ENCODE measurements around the gene SMC4. TPM values are rescaled to one million over a fixed set of nuclear protein-coding genes. Genes with fewer than 3 reads are reported as not detected.
"Not testable (repeated sequence)": the region's sequence is repeated elsewhere in the genome, so short reads cannot be mapped to it uniquely, and the experiment has no call there.

The SMC4 gene
- 52.8 TPM for polyA plus RNA-seq (2013, experiment 1 of 2; ENCODE audit: insufficient read length)
- 60.2 TPM for polyA plus RNA-seq (2013, experiment 2 of 2; ENCODE audit: insufficient read length)

DNA sequence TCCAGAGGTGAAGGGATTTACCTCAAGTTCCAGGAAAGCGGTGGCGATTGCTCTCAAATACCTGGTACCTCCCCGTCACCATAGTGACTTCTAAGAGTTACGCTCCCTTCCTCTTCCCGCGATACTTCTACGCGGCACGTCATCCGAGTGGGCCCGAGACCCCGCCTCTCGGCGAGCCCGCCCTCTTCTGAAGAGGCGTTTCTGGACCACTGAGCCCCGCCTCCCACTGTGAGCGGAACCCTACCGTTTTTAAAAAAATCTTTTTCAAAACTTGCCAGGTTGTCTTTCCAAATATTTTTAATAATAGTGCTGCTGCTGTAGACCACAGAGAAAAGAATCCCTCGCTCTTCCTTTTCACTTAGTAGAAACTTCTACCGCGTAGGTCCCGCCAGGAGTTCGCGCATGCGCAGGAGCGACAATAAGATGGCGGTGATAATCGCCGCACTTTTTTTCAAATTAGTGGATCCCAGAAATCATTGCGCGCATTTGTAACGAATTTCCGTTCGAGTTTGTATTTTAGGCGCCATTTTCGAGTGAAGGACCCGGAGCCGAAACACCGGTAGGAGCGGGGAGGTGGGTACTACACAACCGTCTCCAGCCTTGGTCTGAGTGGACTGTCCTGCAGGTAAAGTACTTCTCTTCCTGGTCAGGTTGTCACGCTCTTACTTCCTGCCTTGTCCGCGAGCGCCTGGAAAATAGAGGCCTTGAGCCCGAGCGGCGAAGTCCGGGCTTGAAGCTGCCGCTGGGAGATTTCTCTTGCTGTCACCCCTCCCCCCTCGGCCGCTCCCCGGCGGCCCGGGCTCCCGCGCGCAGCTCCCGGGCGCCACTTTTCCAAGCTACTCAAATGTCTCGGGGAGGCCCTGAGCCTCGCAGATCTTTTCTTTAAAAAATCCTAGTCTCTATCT lies at the start of gene SMC4, which contains the start of gene IFT80:
Gene SMC4 (plus strand): TSS at position 526 of the 905 bp plus-strand sequence. CDS start 1,177 bp downstream, outside the sequence.
Gene IFT80 (minus strand): TSS at position 101 of the 905 bp plus-strand sequence. CDS start 14,625 bp downstream, outside the sequence.
- DNase-seq: peak; percentile 97

DNA sequence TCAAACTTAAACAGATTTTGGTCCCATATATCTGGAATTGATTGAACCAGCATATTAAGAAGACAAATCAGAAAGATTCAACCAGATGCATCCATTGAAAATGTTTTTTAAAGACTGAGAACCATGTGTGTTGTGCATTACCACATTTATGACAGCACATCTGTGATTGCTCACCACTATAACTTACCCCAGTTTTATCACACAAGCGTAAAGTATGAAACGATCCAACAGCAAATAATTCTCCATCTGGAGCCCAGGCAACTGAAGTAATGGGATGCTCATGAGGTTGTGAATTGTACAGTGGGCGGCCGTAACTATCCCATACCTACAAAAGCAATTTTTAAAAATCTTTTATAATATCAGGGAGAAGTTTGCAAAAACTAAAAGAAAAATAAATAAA lies 43.6 kb upstream of the SMC4 start:
- no peak for DNase-seq

DNA sequence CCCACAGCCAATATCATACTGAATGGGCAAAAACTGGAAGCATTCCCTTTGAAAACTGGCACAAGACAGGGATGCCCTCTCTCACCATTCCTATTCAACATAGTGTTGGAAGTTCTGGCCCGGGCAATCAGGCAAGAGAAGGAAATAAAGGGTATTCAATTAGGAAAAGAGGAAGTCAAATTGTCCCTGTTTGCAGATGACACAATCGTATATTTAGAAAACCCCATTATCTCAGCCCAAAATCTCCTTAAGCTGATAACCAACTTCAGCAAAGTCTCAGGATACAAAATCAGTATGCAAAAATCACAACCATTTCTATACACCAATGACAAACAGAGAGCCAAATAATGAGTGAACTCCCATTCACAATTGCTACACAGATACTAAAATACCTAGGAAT lies 36.6 kb upstream of the SMC4 start:
- DNase-seq: not testable (repeated sequence)

DNA sequence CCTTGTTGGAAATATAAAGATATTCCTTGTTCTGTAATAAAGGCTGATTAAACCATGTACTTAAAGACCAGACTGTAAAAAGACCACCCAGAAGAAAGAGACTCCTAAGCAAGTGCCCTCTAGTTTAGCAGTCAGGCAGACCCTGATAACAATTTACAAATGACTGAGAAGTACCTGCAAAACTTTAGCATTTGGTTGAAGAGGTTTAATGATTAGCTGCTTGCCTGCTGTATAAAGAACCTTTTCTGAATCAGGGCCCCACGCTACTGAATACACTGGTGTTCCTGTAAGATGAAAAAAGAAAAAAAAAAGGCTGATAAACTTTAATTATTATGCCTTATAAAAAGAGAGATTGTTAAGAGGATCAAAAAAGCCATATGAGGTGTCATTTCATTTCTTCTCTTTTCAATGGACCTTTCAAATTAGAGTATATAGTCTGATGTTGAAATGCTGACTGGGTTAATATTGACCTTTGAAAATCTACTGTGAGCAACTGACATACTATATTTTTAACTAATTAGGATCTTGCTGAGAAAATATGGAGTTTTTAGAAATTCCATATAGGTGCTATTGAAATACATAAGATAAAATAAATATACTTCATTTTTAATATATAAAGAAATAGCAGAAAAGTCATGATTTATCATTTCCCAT lies 33.5 kb upstream of the SMC4 start:
- no peak for DNase-seq

DNA sequence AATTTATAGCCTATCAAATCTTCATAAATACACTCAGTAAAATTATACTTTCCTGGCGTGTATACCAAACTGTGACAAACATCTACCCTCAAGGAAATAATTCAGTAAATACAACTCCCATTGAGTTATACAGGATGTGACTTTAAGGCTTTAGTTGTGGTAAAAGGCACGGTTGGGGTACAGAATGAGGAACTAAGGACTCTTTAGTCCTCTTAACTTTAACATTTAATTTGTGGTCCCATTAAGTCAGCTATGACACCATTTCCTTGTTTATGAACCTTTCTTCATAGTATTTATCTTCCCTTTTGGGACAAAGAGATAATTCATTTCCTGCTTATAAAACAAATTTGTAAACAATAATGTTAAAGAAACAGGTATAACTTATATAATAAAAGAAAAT lies 30.6 kb upstream of the SMC4 start:
- DNase-seq: no peak

DNA sequence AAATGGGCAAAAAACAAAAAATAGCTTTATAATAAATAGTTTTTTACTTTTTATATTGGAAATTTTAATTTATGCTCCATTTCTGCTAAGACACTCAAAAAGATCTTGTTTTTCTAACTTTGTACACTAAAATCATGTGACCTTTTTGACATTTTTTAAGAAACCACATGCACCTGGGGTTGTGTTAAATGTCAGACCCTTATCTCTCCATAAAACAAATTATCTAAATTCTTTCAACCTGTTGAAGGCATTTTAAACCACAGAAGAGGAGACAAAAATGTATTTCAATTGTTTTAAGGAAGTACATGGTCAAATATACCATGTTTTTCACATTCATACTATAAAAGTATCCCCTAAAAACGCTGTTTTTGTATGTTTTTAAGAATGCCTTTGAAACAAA lies 29.7 kb upstream of the SMC4 start:
- DNase-seq: no peak

DNA sequence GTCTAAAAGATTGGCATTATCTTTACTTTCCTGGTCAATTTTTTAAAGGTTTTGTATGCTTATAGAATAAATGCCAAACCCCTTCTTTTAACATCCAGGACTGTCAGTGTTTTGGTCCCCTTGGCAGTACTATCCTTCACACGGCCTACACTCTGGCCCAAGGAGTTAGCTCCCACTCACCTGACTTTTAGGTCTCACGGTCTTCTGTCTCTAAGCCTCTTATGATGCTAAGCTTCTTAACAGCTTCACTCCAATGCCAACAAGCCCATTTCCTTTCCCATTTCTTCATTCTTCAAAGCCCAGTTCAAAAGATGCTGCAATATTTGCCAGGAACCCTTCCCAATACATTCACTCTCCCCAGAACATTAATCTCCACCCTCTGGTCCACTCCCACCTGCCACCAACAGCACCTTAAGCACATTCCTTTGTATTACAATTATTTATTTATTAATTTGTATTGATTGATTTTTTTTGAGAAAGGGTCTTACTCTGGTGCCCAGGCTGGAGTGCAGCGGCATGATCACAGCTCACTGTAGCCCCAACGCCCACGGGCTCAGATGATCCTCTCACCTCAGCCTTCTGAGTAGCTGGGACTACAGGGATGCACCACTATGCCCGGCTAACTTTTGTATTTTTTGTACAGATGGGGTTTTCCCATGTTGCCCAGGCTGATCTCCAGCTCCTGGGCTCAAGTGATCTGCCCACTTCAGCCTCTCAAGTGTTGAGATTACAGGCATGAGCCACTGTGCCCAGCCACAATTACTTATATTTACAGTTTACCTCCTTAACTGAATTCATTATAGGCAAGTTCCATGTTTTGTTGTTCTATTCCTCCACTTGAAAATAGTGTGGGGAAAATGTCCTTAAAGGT lies 28.2 kb upstream of the SMC4 start:
- DNase-seq: no peak

DNA sequence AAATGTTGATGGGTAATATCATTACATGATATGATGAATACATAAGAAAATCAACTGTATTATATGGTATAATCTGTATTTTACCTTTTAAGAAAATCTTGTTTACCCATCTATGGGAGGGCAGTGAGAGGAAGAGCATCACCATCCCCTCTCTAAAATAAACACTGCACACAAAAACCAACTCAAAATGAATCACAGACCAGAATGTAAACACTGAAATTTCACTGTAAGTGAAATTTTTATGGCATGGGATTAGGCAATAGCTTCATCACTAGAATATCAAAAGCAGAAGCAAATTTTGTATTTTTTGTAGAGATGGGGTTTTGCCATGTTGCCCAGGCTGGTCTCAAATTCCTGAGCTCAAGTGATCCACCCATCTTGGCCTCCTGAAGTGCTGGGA lies 26.7 kb upstream of the SMC4 start:
- DNase-seq: peak; percentile 64

DNA sequence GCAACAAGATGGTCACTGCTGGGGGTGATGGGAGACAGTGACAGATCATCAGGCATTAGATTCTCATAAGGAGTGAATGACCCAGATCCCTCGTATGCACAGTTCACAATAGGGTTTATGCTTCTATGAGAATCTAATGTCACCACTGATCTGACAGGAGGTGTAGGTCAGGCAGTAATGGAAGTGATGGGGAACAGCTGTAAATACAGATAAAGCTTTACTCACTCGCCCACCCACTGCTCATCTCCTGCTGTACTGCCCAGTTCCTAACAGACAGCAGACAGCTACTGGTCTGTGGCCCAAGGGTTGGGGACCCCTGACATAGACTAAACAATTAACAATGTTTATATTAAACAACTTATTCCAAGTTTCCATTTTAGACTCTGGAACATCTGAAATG lies 25.8 kb upstream of the SMC4 start:
- no peak for DNase-seq

DNA sequence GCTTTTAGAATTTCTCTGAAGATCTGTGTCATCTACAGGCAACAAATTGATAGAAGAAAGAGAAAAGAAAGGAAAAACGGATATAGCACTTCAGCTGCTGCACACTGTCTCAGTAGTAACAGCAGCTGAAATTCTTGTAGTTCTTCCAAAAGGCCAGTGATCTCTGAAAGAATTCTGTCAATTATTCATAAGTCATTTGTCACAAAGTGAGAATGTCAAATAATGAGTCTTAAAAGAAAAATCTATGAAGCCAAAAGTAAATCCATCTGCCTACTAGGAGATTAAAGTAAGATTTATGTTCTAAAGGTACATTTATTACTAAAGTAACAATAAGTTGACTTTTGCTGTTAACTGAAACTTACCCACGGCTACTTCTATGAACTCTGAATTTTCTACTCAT lies 25.0 kb upstream of the SMC4 start:
- DNase-seq: no peak

DNA sequence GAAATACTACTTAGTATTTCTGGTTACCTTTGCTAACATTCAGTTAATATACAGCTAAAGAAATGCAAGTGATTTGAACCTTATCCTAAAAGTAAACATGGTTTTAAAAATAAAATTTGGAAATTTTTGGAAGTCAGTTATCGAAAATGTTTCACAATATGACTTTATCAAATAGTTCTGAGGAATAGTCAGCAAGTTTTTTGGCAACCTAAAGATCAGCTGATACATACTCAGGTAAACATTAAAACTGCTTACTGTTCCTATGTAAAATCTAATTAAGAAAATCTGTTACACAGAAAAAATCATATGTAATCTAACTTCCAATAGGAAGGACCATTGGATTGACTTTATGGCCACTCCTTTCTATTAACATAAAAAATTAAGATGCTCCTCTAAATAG lies 24.5 kb upstream of the SMC4 start:
- DNase-seq: no peak

DNA sequence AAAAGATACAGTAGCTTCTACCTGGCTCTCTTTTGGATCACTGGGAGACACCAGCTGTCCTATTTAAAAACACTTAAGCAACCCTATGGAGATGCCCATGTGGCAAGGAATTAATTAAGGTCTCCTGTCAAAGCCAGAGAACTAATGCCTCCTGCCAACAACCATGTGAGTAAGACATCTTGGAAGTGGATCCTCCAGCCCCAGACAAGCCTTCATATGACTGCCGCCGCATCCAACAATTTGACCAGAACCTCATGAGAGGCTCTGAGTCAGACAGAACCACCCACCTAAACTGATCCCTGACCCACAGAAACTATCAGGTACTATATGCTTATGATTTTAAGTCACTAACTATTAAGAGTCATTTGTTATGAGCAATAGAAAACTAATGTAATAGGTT lies 22.8 kb upstream of the SMC4 start:
- peak; percentile 7 for DNase-seq

DNA sequence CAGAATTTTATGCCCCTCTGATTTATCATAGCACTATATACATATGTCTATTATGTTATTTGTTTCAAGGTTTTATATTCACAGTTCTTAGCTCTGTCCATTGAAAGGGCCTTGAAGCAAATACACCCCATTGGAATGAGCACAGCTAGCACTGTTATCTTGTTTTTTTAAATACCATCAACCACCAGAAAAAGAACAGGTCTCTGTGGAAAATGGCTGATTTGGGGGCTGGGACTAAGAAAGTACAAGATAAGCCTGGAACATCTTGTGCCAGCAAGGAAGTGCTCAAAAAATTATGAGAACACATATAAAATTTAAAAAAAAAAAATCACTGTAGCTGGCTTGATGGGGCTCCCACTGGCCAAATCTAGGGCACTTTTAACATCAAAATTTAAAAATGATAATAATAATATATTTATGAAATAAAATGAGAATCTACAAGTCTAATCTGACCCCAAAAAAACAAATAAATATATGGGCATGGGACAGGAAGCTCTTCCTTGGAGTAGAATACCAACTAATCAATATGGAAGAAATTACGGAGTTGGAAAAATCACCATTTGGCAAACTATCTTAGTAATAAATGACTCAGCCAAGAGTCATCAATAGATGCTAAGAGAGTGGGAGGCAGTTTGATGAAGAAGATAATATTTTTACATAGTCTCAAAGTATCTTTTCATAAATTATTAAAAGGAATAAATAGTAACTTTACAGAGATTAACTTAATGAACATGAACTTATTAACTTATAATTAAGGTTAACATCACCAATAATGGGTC lies 20.9 kb upstream of the SMC4 start:
- DNase-seq: no peak

DNA sequence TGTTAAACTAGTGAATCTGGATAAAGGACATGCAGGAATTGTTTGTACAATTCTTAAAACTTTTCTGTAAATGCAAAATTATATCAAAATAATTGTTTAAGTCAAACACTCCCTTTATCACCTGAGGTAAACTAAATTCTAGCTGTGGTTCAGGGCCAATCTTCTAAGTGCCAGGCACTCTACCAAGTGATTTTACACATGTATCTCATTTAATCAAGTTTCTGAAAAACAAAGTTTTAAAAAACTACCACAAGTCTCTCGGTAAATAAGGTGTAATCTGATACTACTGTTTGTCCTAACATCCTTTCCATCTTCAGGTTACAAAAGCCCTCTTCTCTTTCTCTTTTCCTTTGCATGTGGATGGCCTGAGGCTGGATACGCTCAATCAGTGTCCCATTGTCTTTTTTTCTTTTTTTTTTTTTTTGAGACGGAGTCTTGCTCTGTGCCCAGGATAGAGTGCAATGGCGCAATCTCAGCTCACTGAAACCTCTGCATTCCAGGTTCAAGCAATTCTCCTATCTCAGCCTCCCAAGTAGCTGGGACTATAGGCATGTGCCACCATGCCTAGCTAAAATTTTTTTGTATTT lies 19.7 kb upstream of the SMC4 start:
- no peak for DNase-seq

DNA sequence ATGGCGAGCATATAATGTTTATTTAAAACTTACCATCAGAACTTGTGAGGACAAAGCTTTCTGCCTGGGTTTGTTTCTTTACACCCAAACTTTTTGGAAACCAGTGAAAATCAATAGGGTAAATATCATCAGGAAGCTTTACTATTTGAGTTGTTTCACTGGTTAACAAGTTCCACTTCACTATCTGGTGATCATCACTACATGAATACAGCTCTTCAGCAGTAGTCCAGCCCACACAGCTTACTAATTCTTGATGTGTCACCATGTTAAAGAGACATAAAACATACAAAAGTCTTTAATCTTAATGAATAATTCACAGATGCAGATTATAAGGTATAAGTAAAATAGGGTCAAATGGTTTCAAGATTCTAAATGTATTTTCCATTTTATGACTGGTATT lies 18.0 kb upstream of the SMC4 start:
- no peak for DNase-seq

DNA sequence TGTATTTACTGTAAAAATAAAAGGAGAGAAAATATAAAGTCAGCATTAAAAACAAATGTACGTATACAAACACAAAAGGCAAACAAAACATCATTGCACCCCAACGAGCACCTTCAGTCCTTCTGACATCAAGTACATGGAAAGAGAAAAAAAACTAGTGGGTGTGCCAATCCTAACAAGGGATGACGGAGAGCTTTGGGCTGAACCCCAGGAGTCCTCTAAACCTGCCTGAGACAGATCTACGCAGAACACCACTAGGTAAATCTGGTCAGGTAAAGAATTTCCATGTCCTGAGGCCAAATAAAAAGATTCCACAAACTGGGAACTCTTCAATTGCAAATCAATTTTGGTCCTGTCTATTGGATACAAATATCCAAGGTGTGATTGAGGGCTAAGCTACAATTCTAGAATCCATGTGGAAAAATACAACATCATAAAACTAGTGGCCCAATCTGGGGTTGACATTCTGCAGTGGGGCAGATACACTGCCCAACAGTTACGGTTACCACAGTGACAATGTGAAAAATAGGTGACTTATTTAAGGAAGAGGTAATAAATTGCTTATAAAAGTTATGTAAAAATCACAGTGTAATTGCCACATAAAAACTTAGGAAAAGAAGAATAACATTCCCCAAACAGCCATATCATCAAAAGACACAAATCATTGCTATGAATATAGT lies 14.7 kb upstream of the SMC4 start:
- no peak for DNase-seq

DNA sequence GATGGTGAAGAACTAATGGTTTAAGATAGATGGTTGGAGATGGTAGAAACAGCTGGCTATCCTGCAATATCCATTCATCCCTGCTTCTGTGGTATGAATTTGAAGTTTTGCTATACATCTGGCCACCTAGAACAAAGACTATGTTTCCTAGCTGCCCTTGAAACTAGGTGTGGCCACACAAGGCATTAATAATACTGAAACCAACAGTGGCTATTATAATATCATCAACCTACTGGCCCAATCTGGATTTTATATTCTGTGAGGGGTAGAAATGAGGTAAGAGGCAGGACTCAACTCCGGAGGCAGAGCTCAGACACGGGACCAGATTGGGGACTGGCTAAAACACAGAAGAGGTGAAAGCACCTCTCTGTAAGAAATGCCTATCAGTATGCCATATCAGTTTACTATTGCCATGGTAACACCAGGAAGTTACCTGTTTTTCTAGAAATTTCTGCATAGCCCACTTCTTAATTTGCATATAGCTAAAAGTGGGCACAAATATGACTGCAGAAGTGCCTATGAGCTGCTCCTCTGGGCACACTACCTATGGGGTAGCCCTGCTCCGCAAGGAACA lies 8.8 kb upstream of the SMC4 start:
- no peak for DNase-seq

DNA sequence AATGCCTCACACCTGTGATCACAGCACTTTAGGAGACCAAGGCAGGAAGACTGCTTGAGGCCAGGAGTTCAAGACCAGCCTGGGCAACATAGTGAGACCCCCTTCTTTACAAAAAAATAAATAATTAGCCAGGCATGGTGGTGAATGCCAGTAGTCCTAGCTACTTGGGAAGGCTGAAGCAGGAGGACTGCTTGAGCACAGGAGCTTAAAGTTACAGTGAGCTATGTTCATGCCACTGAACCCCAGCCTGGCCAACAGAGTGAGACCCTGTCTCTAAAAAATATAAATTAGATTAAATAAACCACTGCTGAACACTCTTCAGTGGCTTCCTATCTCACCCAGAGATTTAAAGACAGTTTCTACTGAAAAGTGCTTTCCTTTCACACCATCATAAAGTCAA lies 6.7 kb upstream of the SMC4 start:
- DNase-seq: no peak

DNA sequence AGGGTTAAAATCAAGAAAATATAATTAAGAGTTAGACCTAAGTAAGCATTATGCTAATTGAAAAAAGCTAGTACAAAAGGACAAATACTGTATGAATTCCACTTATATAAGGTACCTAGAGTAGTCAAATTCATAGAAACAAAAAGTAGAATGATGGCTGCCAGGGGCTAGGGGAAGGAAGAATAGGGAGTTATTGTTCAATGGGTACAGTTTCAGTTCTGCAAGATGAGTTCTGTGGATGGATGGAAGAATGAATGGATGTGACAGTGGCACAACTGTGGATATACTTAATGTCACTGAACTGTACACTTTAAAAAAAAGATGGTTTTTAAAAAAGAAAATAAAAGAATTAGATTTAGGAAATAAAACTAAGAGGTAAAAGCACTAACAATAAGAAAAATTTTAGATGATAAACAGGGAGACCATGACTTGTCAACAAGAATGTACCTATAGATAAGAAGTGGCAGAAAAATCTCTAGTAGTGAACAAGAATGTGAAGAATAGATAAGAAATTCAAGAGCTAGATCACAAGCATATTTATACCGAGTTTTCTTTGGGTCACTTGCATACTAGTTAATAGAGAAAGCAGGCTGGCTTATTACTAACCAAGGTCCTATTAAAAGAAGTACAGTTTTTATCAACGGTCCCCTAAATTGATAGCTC lies 6.0 kb upstream of the SMC4 start:
- no peak for DNase-seq

DNA sequence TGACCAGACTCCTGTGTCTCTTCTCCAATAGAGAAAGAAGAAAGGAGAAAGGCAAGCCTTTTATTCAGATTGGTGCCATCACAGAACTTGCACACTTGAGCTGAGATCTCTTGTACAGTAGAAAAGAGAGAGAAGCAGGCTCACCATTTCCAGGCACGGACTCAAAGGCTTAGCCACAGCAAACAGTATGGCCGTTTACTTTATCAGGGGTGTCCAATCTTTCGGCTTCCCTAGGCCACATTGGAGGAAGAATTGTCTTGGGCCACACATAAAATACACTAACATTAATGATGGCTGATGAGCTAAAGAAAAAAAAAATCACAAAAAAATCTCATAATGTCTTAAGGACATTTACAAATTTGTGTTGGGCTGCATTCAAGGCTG lies 5.4 kb upstream of the SMC4 start:
- no peak for DNase-seq

Data from fibroblast of skin of scalp (primary cell).